HuH-7 (cell line): ENCODE measurements around the gene PLCH2.
"Not testable (repeated sequence)": the region's sequence is repeated elsewhere in the genome, so short reads cannot be mapped to it uniquely, and the experiment has no call there.

Source experiments
- DNase-seq: peaks from one replicate; pipeline ENCODE4 v3.0.0; 2011; ENCODE audit warnings: low spot score

The PLCH2 gene

GRCh38 chr1:2546515-2547209, 70.6 kb downstream of the PLCH2 start:
- peak; percentile 96 for DNase-seq

- DNase-seq = no peak
Measured at GRCh38 chr1:2547210-2548067, 71.3 kb downstream of the PLCH2 start.

GRCh38 chr1:2548068-2548589, 72.0 kb downstream of the PLCH2 start:
- peak; percentile 94 for DNase-seq

- DNase-seq = not testable (repeated sequence)
Measured at GRCh38 chr1:2549367-2550029, 73.4 kb downstream of the PLCH2 start.

GRCh38 chr1:2550309-2550861, 74.3 kb downstream of the PLCH2 start:
- DNase-seq = not testable (repeated sequence)

- not testable (repeated sequence) for DNase-seq
Measured at GRCh38 chr1:2551544-2551943, 75.5 kb downstream of the PLCH2 start.

- no peak for DNase-seq
Measured at GRCh38 chr1:2552189-2552588, 76.1 kb downstream of the PLCH2 start.

GRCh38 chr1:2553076-2553475, 77.0 kb downstream of the PLCH2 start:
- DNase-seq = not testable (repeated sequence)

GRCh38 chr1:2553871-2554620, 78.0 kb downstream of the PLCH2 start:
- no peak for DNase-seq

GRCh38 chr1:2554621-2555387, 78.7 kb downstream of the PLCH2 start:
- DNase-seq = peak; percentile 58
